COLO668 (cell line): Measurements from ENCODE around the gene STK33.

Experiments
- DNase-seq: peaks from one replicate; lab custom pipeline; 2025; ENCODE audit not compliant: unreplicated experiment; lab: John Stamatoyannopoulos, UW

STK33 gene

DNA sequence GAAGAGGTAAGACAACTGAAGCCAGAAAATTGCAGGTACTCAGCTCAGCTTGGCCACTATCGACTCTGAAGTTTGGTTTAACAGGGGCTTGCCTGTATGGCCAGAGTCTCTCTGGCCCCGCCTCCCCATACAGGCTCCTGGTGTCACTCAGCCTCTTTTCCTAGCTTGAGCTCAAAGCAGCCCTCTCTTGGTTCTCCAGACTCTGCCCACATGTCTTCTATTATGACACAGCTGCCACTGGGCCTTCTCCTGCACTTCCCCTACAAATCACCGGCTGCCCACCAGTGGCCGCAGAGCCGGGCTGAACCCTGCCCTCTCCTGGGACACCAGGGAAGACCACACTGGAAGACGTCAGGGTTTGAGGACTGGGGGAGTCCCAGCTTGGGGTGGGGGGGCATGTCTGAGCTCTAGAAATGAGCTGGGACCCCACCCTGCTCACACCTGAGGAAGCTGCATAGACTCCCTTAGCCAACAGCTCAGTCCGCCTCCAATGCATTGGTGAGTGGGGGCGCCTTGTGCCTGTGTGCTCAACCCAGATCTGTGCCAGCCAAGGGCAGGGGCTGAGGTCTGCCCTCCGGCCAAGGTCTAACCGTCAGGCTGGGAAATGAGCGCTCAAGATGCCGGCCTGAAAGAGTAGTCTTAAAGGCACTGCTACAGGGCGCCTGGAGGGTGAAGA is 236.0 kb downstream of the STK33 start:
- no peak for DNase-seq

DNA sequence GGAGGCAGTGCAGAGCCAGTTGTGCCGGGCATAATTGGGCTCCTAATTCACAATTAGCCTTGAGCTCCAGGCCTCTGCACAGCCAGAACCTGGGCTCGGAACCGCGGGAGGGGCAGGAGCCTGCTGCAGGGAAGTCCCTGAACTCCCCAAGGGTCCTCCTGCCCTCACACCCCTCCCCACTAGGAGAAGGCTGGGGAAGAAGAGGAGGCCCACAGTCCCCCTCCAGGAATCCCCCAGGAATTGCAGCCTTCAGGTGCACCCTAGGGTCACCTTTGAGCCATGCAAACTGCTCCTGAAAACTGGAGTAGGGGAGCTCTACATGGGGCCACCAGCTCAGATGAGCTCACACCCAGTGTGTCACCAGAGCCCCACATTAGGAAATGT is 236.5 kb downstream of the STK33 start:
- no peak for DNase-seq

DNA sequence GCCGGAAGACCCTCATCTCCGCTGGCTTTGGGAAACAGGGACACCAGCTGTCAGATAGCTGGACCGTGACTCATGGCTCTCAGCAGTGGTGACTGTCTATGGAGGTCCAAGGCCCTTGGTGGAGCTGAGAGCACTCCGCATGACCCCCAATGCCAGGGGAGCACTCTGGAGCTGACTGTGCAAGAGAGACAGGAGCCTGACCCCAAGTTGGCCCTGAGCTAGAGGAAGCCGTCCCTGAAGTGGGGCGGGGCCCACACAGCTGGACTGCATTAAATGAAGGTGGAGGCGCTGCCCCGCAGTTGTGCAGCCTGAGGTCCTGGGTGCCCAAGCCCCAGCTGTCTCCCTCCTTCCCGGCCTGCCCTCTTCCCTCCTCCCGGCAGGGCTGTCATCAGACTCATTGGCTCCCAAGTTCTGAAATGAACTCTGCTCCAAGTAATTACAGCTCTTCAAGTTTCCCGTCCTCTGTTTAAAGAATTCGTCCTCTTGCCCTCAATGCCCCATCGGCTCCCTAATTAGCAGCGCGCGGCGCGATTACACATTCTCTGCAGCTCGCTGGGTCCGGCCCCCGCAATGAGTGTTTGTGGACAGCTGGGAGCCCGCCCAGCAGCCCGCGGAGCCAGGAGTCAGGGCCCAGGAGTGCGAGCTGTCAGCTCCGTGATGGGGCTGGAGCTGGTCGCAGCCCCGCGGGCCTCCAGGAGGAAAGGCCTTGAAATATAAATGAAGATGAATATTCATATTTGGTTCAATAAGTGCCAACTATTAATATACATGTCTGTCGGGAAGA is 237.1 kb downstream of the STK33 start:
- DNase-seq: no peak

DNA sequence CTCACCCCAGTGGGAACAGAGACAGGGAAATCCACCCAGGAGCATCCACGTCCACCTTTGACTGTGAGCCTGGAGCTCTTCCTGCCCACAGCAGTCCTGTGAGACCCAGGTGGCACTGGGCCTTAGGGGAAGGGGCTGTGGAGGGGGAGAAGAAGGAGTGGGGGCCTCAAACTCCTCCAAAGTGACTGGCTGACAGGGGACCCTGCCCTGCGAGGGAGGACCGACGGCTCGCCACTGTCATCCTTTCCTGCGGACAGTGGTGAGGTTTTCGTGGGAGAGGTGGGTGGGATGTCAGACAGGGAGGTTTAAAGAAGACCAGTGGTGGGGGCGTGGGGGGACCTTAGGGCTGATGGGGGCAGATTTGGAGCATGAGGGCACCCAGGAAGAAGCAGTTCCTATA is 237.8 kb downstream of the STK33 start:
- DNase-seq: no peak

DNA sequence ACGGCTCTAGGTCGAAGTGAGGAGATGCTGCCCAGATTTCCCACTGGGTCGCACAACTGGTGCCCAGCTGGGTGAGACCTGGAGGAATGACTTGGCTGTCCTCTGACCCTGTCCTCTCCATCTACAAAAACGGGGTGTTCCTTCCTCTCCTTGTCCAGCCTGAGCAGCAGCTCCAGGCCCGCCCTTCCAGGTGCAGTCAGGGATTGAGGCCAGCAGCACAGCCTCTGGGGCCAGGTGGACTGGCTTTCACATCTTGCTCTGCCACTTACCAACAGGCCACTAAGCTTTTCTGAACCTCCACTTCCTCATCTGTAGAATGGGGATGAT is 238.6 kb downstream of the STK33 start:
- no peak for DNase-seq

DNA sequence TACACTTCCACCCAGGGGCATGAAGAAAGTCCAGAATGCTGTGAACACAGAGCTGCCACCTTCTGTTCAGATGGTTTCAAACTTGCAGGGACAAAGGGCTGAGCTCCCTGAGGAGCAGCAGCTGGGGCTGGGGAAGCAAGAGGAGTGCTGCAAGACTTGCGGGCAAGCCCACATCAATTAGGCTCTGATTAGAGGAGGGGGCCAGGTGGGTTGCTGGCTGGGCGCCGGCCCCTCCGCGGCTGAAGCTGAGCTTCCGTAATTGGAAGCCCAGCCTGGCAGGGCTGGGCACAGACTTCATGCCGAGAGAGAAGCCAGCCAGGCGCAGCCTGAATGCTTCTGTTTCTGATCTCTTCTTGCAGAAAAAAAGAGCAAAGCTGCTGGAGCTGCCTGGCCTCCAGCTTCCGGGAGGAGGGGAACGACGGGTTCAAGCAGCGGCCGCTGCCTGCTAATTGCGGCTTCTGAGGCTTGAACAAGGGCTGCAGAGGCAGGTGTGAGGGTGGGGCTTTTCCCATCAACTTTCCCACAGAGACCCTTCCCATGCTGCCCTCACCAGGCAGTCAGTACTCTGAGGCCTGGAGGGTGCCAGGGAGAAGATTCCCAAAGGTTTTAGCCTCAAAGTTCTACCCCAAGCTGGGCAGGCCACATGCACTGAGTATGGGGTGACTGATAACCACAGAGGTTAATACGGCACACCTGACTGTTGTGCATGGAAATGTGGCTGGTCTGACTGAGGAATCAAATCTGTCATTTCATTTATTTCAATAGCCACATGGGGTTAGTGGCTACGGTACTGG is 239.2 kb downstream of the STK33 start:
- no peak for DNase-seq

DNA sequence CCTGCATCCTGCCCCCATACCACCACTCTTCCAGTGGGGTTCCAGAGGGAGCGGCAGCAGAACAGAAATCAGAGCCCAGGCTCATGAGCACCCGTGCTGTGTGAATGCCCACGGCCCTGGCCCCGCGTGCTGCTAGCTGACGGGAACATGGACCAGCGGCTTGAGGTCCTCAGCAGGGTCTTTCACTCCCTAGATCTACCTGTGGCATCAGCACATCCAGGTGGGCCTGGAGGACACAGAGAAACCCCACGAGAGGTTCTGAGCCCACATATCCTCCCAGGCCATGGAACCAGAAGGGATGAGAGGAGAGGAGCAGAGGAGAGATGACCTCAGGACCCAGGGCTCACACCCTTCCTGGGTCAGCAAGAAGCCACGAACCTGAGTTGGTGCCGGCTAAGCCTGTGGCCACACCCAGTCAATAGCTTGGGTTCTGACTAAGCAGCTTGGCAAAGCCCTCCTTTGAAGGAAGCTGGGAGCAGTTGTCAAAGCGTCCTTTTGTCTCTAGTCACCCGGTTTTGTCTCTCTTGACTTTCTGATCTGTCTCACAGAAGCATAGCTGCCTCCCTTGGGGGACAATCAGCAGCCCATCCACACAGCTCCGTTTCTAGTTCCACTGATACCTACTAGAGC is 241.0 kb downstream of the STK33 start:
- no peak for DNase-seq

DNA sequence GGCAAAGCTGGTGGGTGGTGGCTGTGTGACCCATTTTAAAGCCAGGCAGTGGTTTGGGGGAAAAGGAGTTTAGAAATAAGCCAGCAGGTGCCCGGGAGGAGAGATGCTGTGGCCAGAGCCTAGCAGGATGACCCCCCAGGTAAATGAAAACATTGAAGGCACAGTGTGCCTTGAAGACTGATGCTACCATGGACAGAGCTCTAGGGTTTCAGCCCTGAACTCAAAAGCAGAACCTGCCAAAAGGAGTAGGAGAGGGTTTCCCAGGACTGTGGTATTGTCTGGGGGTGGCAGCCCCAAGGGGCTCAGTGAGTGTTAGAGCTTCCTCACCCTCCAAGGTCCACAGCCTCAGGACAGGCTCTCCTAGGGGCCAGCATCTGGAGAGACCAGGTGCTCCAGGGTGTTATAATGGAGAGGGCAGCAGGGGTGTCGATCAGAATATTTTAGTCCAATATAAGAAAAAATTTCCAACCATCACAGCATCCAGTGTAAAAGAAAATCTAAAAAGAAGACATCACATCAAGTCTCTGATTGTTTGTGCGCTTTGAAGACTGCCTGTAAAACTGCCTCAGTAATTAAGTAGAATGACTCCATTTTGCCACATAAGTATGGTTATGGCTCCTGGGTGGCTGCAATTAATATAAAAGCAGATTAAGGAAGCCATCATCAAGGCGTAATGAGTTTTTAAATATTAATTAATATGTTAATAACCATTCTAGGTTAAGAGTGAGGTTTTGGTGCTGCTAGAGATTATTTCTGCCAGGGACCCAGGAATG is 241.7 kb downstream of the STK33 start:
- DNase-seq: no peak

DNA sequence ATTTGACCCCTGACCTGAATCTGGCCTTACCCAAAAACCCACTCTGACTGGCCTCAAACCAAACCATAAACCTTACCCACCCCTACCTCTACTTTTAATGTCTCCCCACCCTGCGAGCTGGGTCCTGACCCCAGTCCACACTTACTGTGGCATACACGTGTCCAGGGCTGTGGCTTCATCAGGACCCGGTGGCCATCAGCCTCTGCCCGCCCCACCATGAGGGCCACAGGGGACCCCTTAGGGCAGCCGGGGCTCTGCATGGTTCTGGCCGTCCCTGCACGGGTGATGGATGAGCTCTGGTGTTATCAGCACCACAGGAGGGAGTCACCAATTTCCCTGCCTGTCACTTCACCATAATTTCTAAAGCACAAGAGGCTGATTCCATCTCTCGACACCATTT is 242.8 kb downstream of the STK33 start:
- DNase-seq: no peak

DNA sequence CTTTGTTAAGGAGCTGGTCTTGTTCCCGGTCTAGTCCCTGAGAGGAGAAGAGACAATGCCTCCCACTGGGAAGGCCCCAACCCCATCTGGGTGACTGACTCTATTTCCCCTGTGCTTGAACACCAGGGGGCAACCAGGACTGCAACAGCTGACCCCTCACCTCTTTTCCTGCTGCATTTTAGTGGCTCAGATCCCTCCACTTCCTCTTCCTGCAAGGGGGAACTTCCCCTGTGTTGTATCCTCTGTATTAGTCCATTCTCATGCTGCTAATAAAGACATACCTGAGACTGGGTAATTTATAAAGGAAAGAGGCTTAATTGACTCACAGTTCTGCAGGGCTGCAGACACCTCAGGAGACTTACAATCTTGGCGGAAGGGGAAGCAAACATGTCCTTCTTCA is 246.1 kb downstream of the STK33 start:
- DNase-seq: no peak

DNA sequence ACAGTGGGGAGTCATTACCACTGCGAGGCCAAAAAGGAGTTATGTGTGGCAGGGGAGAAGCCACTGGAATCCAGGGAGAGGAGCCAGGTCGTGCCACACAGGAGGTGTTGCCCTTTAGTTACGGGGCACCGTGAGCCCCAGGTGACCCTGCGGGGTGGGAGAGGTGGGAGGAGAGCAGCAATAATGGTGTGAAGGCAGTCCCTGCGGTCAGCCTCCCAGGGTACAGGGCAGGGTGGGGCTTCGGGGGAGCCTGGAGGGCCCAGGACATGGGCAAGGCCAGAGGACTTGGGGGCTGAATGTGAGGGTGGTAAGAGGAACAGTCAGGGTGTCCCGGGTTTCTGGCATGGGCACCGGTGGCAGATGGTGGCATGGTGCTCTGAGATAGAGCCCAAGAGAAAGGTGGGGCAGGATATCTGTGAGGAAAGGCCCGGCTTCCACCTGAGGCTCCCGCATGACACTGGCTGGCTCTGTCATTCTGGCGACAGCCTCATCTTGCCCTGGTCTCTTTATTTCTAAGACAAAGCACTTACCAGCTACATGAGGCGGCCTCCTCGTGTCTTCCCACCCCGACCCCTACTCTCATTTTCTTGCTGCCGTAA is 247.8 kb downstream of the STK33 start:
- DNase-seq: no peak

DNA sequence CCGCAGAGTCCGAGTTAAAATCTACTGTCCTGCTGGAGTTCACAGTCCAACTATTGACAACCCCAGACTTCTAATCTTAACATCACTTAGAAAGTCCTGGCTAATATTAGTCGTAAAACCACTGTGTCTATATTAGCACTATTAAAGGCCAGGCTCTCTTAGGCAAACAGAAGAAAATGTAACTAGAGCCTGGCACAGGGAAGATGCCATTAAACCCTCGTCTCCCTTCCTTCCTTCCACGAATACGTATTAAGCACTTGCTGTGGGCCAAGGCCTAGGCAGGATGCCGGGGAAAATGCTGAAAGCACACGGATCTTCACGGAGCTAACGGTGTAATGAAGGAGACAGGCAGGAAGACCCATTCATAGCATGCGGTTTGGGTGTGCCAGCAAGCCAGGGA is 248.8 kb downstream of the STK33 start:
- DNase-seq: no peak

DNA sequence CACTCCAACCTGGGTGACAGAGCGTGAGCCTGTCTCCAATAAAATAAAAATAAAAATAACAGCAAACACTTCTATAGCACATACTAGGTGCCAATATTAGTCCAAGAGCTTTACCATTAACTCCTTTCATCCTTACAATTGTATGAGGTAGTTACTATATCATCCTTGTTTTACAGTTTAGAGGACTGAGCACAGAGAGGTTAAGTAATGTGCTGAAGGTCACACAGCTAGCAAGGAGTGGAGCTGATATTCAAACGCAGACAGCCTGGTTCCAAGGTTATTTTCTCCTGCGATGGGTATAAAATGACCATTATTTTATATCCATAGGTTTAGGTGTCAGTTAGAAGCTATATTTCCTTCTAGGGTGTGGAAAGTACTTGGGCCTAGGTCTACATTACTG is 249.7 kb downstream of the STK33 start:
- no peak for DNase-seq

DNA sequence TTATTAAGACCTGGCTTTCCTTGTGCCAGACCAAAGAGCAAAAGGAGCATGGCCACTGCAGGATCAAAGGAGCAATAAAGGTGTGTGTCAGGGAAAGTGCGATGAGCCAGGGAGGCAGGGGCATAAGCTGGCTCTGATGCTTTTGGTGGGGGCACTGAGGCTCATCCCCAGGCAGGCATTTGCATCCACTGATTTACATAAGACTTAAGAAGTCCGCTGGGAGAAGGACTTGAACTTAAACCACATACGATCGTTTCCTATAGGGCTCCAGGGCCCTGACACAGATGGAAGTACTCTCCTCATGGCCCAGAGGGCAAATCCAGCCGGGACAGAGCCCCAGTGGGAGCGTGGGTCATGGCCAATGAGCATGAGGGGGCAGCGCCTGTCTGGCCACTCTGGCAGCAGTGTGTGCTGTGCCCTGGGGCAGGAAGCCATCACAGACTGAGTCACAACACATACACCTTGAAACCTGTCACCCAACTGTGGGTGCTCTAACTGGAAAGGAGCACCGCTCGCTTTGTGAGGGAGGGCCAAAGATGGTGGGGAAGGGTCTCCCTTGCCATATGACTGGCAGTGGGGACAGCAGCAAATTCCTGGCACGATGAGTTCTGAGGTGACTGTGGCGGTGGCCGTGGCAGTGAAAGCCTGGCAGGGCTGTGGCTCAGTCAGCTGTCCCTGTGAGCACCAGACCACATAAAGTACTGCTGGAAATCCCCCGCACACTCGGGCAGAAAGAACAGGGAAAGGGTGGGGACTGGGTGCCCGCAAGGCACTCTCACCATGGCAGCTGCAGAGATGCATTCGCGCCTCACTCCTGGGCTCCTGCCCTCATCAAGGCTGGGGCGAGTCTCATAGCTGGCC is 251.0 kb downstream of the STK33 start:
- DNase-seq: peak; percentile 10

DNA sequence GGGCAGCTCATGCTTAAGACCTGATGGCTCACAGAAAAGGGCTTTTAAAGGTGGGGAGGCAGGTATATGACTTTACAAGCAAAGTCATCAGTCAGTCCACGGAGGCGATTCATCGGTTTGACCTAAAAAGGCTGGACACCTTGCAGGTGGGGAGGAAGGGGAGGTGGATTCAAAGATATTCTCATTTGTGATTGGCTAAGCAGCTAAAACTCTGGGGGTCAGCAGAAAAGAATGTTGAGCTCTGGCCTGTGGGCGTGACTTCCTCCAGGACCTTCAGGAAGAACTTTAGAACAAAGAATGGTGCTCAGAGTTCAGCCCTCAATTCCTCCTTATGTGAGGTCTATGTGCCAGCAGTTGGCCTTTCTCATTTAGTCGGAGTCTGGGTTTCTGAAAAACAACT is 252.0 kb downstream of the STK33 start:
- DNase-seq: no peak
